ENCODE measurements around the gene C15orf39. TPM values are rescaled to one million over a fixed set of nuclear protein-coding genes. Genes with fewer than 3 reads are reported as not detected.

C15orf39 gene
- total RNA-seq, 4 donors from 2014 or later, result 1.6 to 3.8 (median 2.6) TPM

DNA sequence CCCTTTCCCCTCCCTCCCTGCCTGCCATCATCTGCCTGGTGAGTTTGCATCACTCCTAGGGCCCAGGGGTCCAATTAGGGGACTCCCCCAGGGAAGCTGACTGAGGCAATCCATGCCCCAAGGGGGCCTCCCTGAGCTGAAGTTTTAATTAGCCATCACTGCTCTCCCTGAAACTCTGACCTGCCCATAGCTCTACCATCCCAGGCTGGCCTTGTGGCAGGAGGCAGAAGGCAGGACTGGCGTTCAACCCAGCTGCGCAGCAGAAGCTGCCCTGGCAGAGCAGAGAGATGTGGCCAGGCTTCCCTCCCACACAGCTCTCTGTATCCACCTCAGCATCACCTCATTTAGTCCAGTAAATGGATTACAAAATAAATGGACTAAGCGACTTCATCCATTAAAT is 7.7 kb upstream of the C15orf39 start:
- intact Hi-C loops (cut with DNase I; ENCODE audit: low total_unique reads) (no loop called here), in situ Hi-C loops (cut with MboI; ENCODE audit: low sequenced_read_pairs in 4 of 4) (no loop called here)
- Histone ChIP-seq H3K4me3 (no peak overlapping the region), H3K9me3 (no peaks in the 10 kb centered on the region), H3K4me1 (no peaks in the 10 kb centered on the region), H3K27me3 (peaks cover 0 to 3% (median 2%) of the 10 kb centered on the region in 3 donors), H3K36me3 (no peaks in the 10 kb centered on the region), H3K27ac (no peak overlapping the region)
- ATAC-seq (no peak), DNase-seq (no peak)
- TF ChIP-seq, protein P1, sequence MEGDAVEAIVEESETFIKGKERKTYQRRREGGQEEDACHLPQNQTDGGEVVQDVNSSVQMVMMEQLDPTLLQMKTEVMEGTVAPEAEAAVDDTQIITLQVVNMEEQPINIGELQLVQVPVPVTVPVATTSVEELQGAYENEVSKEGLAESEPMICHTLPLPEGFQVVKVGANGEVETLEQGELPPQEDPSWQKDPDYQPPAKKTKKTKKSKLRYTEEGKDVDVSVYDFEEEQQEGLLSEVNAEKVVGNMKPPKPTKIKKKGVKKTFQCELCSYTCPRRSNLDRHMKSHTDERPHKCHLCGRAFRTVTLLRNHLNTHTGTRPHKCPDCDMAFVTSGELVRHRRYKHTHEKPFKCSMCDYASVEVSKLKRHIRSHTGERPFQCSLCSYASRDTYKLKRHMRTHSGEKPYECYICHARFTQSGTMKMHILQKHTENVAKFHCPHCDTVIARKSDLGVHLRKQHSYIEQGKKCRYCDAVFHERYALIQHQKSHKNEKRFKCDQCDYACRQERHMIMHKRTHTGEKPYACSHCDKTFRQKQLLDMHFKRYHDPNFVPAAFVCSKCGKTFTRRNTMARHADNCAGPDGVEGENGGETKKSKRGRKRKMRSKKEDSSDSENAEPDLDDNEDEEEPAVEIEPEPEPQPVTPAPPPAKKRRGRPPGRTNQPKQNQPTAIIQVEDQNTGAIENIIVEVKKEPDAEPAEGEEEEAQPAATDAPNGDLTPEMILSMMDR (IDR thresholded peaks at IDR 0.05 in 4 of 5, conservative IDR thresholded peaks at IDR 0.05 in 1 of 5), result no peak
- no peak for TF ChIP-seq POLR2A (IDR thresholded peaks at IDR 0.05)

DNA sequence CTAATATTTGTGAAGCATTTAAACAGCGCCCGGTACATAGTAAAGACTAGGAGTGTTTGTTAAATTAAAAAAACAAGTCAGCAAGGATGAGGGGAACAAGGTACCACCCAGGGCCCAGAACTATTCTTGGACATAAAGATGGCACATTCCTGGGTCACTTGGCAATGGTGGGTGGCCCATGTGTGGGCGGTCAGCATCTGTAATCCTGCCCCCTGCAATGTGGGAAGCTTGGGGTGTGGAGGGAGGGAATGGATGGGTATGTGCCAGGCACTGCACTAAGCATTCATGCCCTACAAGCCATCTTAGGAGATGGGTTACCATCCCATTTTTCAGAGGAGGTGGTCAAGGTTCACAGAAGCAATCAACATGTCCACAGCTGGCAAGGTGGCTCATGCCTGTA is 7.3 kb upstream of the C15orf39 start:
- Histone ChIP-seq H3K4me1 (no peaks in the 10 kb centered on the region), H3K27ac (no peak overlapping the region), H3K9me3 (no peaks in the 10 kb centered on the region), H3K27me3 (peaks cover 0 to 3% (median 2%) of the 10 kb centered on the region in 3 donors), H3K36me3 (no peaks in the 10 kb centered on the region), H3K4me3 (no peak overlapping the region)
- intact Hi-C loops (cut with DNase I; ENCODE audit: low total_unique reads), result no loop called here
- no peak for ATAC-seq
- DNase-seq, result no peak
- TF ChIP-seq POLR2A (IDR thresholded peaks at IDR 0.05), result no peak
- TF ChIP-seq, protein P1 (IDR thresholded peaks at IDR 0.05 in 4 of 5, conservative IDR thresholded peaks at IDR 0.05 in 1 of 5), result no peak
- in situ Hi-C loops (cut with MboI; ENCODE audit: low sequenced_read_pairs in 4 of 4), result no loop called here

DNA sequence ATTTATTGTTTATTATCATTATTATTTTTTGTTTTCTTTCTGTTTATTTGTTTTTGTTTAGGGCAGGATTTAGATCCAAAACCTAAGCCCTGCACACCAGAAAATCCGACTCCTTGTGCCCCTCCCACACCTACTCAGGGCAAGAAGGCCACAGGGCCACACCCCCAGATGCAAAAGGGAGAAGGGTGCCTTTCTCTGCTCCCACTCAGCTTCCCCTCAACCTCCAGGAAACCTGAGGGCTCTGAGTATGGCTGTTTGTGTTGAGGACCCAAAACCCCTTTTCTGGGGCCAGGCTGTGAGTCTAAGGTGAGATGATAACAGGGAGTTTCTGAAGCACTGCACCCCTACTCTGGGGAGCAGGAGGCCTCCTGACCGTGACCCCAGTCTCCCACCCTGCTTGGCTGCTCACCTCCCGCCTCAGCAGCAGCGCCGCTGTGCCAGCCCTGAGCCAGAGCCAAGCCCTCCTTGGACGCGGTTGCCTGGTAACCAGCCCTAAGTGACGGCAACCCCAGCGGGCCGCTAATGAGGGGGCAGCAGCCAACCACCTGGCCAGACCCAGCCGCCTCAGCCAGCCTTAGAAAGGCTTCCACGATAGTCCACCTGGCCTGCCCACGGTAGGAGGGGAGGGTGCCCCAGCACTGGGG is 6.4 kb upstream of the C15orf39 start:
- H3K4me3 ChIP-seq, result no peak overlapping the region
- ATAC-seq (no peak), DNase-seq (no peak)
- peaks cover 0 to 3% (median 2%) of the 10 kb centered on the region in 3 donors for H3K27me3 ChIP-seq
- in situ Hi-C loops (cut with MboI; ENCODE audit: low sequenced_read_pairs in 4 of 4) (no loop called here), intact Hi-C loops (cut with DNase I; ENCODE audit: low total_unique reads) (no loop called here)
- TF ChIP-seq POLR2A (IDR thresholded peaks at IDR 0.05), result no peak
- no peaks in the 10 kb centered on the region for H3K4me1 ChIP-seq
- H3K36me3 ChIP-seq, result no peaks in the 10 kb centered on the region
- H3K9me3 ChIP-seq, result no peaks in the 10 kb centered on the region
- H3K27ac ChIP-seq, result no peak overlapping the region

DNA sequence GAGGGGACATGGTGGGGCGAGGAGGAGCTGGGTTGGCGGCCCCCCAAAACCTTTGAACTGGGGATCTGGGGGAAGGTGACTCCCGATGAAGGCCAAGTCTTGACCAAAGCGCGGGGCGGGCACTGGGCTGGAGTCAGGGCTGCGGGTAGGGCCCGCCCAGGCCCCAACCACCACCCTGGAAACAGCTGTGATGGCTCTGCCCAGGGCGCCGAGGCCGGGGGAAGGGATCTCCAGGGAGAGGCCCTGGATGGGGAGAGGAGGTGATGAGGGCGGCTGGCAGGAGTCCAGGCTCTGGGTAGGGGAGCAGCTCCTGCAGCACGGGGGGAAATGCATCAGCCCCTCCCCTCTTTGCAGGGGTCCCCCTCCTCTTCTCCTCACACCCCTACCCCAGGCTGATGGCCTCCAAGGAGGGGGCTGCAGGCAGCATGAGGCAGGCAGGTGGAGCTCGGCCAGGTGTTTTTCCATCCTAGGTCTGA is 5.9 kb upstream of the C15orf39 start:
- H3K4me3 ChIP-seq, result no peak overlapping the region
- no peak for DNase-seq
- H3K27me3 ChIP-seq, result peaks cover 0 to 3% (median 2%) of the 10 kb centered on the region in 3 donors
- ATAC-seq, result no peak
- in situ Hi-C loops (cut with MboI; ENCODE audit: low sequenced_read_pairs in 4 of 4), result no loop called here
- intact Hi-C loops (cut with DNase I; ENCODE audit: low total_unique reads), result no loop called here
- TF ChIP-seq, protein P1 (IDR thresholded peaks at IDR 0.05 in 4 of 5, conservative IDR thresholded peaks at IDR 0.05 in 1 of 5), result no peak
- TF ChIP-seq POLR2A (IDR thresholded peaks at IDR 0.05), result no peak
- no peaks in the 10 kb centered on the region for H3K9me3 ChIP-seq
- peaks cover under 1 to 2% of the 10 kb centered on the region in 2 donors for H3K4me1 ChIP-seq
- no peak overlapping the region for H3K27ac ChIP-seq
- H3K36me3 ChIP-seq, result no peaks in the 10 kb centered on the region

DNA sequence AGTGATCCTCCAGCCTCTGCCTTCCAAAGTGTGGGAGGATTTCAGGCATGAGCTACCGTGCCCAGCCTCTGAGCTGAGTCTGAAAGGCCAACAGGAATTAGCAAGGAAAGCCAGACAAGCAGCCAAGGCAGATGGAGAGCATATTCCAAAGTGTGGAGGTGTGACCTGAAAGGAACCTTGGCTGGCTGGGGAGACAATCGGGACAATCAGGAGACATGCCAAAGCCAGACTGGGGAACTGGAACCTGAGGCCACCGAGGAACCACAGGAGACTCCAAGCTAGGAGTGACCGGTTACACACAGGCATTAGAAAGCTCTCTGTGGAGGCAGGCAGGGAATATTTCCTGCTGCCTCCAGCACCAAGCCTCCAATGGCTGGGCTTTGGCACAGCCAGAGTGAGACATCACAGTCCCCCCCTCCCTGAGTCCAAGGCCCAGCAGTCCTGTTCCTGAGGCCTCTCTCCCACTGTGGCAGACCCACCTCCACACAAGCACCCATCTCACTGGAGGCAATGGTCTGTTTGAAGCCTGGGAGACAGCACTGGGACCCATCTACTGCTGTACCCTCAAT is 4.5 kb upstream of the C15orf39 start:
- in situ Hi-C loops (cut with MboI; ENCODE audit: low sequenced_read_pairs in 4 of 4), result no loop called here
- Histone ChIP-seq H3K4me3 (no peak overlapping the region), H3K9me3 (no peaks in the 10 kb centered on the region), H3K36me3 (no peaks in the 10 kb centered on the region), H3K4me1 (peaks cover 7% of the 10 kb centered on the region in 2 donors), H3K27me3 (peaks cover 0 to 3% (median 0%) of the 10 kb centered on the region in 3 donors), H3K27ac (no peak overlapping the region)
- no peak for TF ChIP-seq POLR2A (IDR thresholded peaks at IDR 0.05)
- TF ChIP-seq, protein P1 (IDR thresholded peaks at IDR 0.05 in 4 of 5, conservative IDR thresholded peaks at IDR 0.05 in 1 of 5), result no peak
- intact Hi-C loops (cut with DNase I; ENCODE audit: low total_unique reads), result no loop called here
- ATAC-seq (no peak), DNase-seq (no peak)
